GM19238 (cell line): ENCODE data around the gene LCN9.
"Not testable (repeated sequence)": the region's sequence is repeated elsewhere in the genome, so short reads cannot be mapped to it uniquely, and the experiment has no call there.

ENCODE experiments used
- DNase-seq: peaks from one replicate; pipeline ENCODE4 v3.0.0; 2011; ENCODE audit warnings: low spot score; ENCODE audit not compliant: insufficient read length

LCN9 gene

GRCh38 chr9:135647884-135648283 lies 15.2 kb upstream of the LCN9 start:
- DNase-seq: no peak

- no peak for DNase-seq
Observed at GRCh38 chr9:135648494-135649410, 14.4 kb upstream of the LCN9 start.

GRCh38 chr9:135649508-135649907 lies 13.6 kb upstream of the LCN9 start:
- no peak for DNase-seq

DNA sequence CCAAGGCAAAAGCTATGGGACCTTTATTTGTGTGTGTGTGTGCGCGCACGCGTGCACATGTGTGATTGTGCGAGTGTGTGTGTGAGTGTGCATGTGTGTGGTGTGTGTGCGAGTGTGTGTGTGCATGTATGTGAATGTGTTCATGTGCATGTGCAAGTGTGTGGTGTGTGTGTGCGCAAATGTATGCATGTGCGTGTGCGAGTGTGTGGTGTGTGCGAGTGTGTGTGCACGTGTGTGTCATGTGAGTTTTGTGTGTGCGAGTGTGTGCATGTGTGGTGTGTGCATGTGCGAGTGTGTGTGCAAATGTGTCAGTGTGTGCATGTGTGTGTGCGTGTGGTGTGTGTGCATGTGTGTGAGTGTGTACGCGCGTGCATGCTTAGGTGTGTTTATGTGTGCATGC lies 12.7 kb upstream of the LCN9 start:
- DNase-seq: no peak

- no peak for DNase-seq
Observed at GRCh38 chr9:135655317-135655716, 7.8 kb upstream of the LCN9 start.

DNA sequence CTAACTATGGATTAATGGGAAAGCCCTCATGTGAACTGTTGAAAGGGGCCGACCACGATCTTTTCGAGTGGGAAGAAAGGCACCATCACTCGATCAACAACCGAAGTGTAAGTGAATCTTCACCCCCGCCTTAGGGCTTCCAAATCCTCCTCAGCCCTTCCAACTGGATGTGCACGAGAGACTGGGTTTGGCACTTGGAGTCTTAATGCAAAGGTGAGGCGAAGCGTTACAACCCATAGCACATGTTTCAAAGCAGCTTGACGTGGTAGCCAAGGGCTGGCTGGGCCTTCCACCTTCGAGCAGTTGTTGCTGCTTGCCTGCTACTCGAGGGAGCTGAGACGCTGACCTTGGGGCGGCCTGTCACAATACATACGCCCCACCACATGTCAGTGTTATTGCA lies 5.7 kb upstream of the LCN9 start:
- DNase-seq: no peak

DNA sequence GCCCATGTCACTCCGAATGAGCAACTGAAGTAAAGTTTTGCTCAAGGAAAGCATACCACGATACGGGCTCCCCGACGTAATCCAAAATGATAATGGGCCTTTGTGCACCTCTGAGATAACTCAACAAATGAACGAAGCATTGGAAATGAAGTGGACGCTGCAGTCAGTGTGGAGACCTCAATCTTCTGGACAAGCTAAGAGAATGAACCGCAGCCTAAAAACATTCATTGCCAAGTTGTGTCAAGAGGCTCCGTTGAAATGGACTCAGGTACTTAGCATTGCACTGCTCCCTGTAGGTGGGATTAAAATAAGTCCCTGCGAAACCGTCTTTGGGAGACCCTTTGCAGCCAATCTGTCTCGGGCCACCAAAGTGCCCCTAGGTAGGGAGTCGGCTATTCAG lies 3.9 kb upstream of the LCN9 start:
- no peak for DNase-seq

DNA sequence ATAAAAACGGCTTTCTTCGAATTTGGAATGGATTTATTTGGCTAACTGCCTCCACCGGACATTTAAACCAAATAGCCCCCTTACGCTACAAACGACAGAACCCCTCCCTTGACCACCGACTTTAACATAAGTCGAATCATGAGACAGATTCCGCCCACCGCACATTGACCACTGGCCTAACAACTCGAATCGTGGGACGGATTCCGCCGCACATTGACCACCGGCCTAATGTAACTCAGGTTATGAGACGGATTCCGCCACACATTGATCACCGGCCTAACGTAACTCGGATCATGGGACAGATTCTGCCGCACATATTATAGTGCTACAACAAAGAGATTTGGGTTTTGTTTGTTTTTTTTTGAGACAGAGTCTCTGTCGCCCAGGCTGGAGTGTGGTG lies 2.7 kb upstream of the LCN9 start:
- DNase-seq: no peak

GRCh38 chr9:135661816-135662560 lies 1.1 kb upstream of the LCN9 start:
- no peak for DNase-seq

- DNase-seq: no peak
Observed at GRCh38 chr9:135663451-135663770, 302 bp downstream of the LCN9 start.

DNA sequence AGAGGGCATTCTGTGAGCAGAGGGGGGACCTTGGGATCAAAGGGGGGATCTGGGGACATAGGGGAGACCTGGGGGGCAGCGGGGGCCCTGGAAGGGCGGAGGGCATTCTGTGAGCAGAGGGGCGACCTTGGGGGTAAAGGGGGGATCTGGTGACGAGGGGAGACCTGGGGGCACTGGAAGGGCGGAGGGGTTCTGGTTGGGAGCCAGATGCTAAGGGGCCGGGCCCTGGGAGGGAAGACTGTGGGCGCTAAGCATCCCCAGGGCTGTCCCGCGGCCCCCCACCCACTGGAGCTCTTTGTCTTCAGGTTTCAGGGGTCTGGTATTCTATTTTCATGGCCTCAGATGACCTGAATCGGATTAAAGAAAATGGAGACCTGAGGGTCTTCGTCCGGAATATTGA lies 748 bp downstream of the LCN9 start:
- no peak for DNase-seq

DNA sequence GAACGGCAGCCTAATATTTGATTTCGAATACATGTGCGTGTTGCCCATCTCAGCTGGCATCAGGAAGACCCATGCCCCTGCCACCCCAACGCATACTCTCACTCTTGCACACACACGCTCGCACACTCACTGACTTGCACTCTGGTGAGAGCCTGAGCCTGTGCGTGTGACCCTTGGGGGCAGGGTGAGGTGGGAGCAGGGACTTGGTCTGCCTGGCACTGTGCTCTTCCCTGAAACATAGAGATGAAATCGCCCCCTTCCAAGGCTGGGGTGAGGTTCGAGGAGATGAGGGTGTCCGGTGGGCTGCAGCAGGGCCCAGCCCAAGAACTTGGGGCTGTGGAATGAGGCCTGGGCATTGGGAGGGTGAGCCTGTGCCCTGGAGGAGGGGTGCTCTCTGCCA lies 1.2 kb downstream of the LCN9 start:
- DNase-seq: no peak

DNA sequence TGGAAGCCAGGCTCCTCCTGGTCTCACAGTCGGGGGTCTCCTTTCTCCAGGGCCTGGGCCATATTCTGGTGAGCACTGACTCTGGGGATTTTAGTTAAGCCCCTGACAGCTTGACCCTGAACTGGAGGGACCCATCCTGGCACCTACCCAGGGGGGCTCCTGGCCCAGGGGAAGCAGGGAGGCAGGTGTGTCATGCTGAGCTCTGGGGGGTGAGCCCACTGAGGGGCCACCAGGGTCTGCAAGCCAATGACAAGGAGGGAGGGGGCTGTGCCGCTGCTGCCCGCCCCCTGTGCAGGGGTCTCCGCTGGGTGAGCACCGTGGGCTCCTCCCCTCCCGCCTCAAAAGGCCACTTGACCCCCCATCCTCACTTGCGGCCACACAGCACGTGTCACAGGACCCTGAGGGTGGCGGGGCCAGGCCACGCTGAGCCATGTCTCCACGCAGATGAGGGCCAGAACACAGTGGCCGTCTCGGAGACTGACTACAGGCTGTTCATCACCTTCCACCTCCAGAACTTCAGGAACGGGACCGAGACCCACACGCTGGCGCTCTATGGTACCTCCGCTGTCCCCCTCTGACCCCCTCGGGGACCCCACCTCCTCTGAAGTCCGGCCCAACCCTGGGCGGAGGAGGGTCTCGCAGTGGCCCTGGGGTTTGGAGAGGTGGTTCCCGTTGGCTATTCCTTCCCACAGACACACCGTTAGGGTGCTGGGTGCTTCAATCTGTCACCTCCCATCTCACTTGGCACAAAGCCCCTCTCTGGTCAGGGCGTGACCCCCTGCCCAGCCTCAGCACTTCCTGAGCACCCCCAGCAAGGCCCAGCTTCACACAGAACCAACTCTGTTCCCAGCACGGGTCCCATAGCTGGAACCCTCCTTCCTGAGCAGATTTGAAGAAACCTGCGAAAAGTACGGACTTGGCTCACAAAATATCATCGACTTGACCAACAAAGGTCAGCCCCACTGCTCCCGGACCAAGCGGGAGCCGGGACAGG lies 2.0 kb downstream of the LCN9 start:
- DNase-seq: no peak

DNA sequence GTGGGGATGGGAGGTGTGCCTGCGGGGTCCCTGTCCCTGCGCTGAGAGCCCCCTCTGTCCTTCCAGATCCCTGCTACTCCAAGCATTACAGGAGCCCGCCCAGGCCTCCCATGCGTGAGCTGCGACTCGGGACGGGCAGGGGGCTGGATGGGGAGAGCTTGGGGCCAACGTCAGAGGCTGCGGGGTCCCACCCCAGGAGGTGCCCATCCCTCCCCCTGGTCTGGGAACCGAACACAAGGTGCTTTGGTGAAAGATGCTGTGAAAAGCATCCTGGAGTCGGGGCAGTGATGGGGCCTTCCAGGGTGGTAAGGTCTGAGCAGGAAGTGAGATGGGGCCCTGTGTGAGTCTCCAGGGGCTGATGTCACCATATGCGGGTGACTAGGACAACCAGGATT lies 2.7 kb downstream of the LCN9 start:
- no peak for DNase-seq

GRCh38 chr9:135666534-135667462 lies 3.7 kb downstream of the LCN9 start:
- DNase-seq: no peak

GRCh38 chr9:135667463-135668001 lies 4.4 kb downstream of the LCN9 start:
- DNase-seq: no peak

DNA sequence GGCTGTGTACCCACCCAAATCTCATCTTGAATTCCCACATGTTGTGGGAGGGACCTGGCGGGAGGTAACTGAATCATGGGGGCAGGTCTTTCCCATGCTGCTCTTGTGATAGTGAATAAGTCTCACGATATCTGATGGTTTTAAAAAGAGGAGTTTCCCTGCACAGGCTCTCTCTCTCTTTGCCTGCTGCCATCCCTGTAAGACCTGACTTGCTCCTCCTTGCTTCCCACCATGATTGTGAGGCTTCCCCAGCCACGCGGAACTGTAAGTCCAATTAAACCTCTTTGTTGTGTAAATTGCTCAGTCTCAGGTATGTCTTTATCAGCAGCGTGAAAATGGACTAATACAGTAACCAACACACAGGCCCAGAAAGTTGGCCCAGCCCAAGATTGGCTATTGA lies 5.9 kb downstream of the LCN9 start:
- not testable (repeated sequence) for DNase-seq

- no peak for DNase-seq
Observed at GRCh38 chr9:135669616-135670285, 6.6 kb downstream of the LCN9 start.

GRCh38 chr9:135670721-135671590 lies 7.8 kb downstream of the LCN9 start:
- DNase-seq: no peak
